Measurements from ENCODE around the gene CCND2.

CCND2 gene

DNA sequence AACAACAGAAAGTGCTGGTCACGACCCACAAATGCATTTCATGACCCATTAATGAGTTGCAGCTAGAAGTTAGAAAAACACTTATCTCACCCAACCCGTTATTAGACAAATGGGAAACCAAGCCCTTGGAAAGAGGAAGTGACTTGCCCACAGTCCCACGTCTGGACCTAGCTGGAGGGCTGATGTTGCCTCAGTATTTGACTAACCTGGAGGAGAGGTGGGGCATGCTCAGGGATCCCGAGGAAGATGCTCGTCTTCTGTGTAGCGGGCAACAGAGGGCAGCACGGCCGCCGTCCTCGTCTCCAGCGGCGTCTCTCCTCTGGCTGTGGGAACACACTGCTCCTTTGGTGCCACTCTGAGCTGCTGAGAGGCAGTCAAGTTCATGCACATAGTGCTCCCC lies 12.7 kb downstream of the CCND2 start:
- DNase-seq = no peak
- CTCF ChIA-PET = interaction anchor here (2.5 to 4.3 kb wide), 2 partner anchors 10 to 401 kb away, joined by 9 to 19 read pairs; no protein-coding TSS in a partner anchor
- Mint-ChIP-seq H3K36me3 (peaks cover 89% of the 10 kb centered on the region), H3K4me1 (peaks cover 82% of the 10 kb centered on the region), H3K4me3 (no peak overlapping the region), H3K9me3 (no peaks in the 10 kb centered on the region), H3K27ac (no peak overlapping the region), H3K27me3 (no peaks in the 10 kb centered on the region)

DNA sequence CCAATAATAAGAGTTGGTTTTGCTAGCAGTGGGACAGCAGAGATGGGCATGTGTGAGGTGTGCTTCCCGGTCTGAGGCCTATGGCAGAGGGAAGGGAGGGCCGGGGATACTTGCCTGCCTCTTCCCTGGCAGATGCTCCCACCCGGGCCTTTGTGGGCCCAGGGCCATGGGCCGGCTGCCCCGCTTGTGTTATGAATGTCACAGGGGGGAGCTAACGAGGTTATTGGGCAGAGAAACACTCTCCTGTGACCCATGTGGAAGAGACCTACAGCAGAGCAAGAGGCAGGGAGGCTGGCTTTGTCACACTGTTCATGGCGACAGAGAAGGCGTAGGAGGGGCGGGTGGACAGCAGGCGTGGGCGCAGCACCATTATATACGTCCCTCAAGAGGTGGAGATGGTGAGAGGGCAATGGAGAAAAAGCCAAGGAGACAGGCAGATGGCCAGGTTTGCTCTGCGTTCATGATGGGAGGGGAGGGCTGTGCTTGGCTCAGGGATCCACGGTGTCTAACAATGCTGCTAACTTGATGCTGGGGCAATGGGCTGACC lies 13.3 kb downstream of the CCND2 start:
- Mint-ChIP-seq H3K9me3 (no peaks in the 10 kb centered on the region), H3K27me3 (no peaks in the 10 kb centered on the region), H3K4me3 (no peak overlapping the region), H3K4me1 (peaks cover 83% of the 10 kb centered on the region), H3K27ac (peak overlapping the region; percentile 70), H3K36me3 (peaks cover 90% of the 10 kb centered on the region)
- DNase-seq = no peak
- CTCF ChIA-PET = interaction anchor here (2.5 to 4.3 kb wide), 2 partner anchors 11 to 402 kb away, joined by 9 to 19 read pairs; no protein-coding TSS in a partner anchor

- no peak for DNase-seq
- Mint-ChIP-seq H3K9me3 (no peaks in the 10 kb centered on the region), H3K36me3 (peaks cover 88% of the 10 kb centered on the region), H3K27me3 (no peaks in the 10 kb centered on the region), H3K27ac (peak overlapping the region; percentile 66), H3K4me3 (no peak overlapping the region), H3K4me1 (peaks cover 82% of the 10 kb centered on the region)
- CTCF ChIA-PET = interaction anchor here (2.5 to 4.3 kb wide), 2 partner anchors 11 to 403 kb away, joined by 9 to 19 read pairs; no protein-coding TSS in a partner anchor
Observed at GRCh38 chr12:4287325-4288211, 14.0 kb downstream of the CCND2 start.

- no peaks in the 10 kb centered on the region for H3K27me3 Mint-ChIP-seq
- no peak overlapping the region for H3K4me3 Mint-ChIP-seq
- peaks cover 89% of the 10 kb centered on the region for H3K36me3 Mint-ChIP-seq
- CTCF ChIA-PET = interaction anchor here (4.3 kb wide), 1 partner anchor 12 kb away, joined by 19 read pairs; no protein-coding TSS in a partner anchor
- H3K27ac Mint-ChIP-seq = peak overlapping the region; percentile 66
- no peaks in the 10 kb centered on the region for H3K9me3 Mint-ChIP-seq
- no peak for DNase-seq
- peaks cover 85% of the 10 kb centered on the region for H3K4me1 Mint-ChIP-seq
Observed at GRCh38 chr12:4288296-4289131, 15.0 kb downstream of the CCND2 start.

GRCh38 chr12:4289231-4289878 lies 15.8 kb downstream of the CCND2 start:
- Mint-ChIP-seq H3K27me3 (no peaks in the 10 kb centered on the region), H3K27ac (peak overlapping the region; percentile 43), H3K9me3 (no peaks in the 10 kb centered on the region), H3K36me3 (peaks cover 90% of the 10 kb centered on the region), H3K4me3 (no peak overlapping the region), H3K4me1 (peaks cover 85% of the 10 kb centered on the region)
- CTCF ChIA-PET = interaction anchor here (0.6 to 4.3 kb wide), 2 partner anchors 13 to 136 kb away, joined by 3 to 19 read pairs; no protein-coding TSS in a partner anchor
- no peak for DNase-seq

GRCh38 chr12:4289998-4290790 lies 16.6 kb downstream of the CCND2 start:
- Mint-ChIP-seq H3K4me1 (peaks cover 89% of the 10 kb centered on the region), H3K27me3 (no peaks in the 10 kb centered on the region), H3K36me3 (peaks cover 92% of the 10 kb centered on the region), H3K4me3 (no peak overlapping the region), H3K27ac (peak overlapping the region; percentile 4), H3K9me3 (no peaks in the 10 kb centered on the region)
- no peak for DNase-seq
- CTCF ChIA-PET = interaction anchor here (0.6 to 3.9 kb wide), 2 partner anchors 12 to 137 kb away, joined by 3 to 22 read pairs; no protein-coding TSS in a partner anchor

DNA sequence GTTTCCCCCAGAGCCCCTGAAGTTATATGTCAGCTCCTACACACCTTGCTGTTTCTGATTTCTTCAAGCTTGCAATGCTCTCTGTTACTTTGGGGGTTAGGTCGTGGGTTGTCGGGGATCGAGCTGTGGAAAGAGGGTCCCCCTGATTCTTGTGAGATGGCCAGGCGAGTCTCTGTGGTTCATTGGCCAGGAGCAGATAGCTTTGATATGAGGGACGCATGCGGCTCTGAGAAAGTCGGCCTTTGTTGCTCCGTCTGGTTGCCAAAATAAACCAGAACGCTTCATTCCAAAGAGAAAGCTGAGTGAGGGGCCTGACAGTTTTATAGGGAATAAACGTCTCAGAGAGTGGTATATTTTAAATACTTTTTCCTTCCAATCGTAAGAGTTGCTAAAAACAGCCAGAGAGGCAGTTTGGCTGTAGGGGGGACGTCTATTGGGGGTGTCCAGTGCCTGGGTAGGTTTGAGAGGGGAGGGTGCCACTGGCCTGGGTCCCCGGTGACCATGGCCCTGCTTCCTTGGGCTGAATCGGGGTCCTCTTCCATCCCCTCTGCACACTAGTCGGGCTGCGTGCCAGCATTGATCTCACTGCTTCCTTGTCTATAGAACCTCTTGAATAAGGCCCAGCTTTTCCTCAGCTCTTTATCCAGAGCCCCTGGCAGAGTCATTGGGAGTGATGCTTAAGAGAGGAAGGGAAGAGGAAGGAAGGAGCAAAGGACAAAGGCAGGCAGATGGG lies 18.9 kb downstream of the CCND2 start:
- no peaks in the 10 kb centered on the region for H3K9me3 Mint-ChIP-seq
- H3K36me3 Mint-ChIP-seq = peaks cover 84% of the 10 kb centered on the region
- peak overlapping the region; percentile 45 for H3K27ac Mint-ChIP-seq
- DNase-seq = no peak
- peaks cover 78% of the 10 kb centered on the region for H3K4me1 Mint-ChIP-seq
- no peaks in the 10 kb centered on the region for H3K27me3 Mint-ChIP-seq
- CTCF ChIA-PET = interaction anchor here (0.9 to 3.9 kb wide), 3 partner anchors 9 to 407 kb away, joined by 4 to 22 read pairs (median 5); no protein-coding TSS in a partner anchor
- no peak overlapping the region for H3K4me3 Mint-ChIP-seq

- H3K36me3 Mint-ChIP-seq = peaks cover 83% of the 10 kb centered on the region
Observed at GRCh38 chr12:4293299-4293965, 19.9 kb downstream of the CCND2 start.

GRCh38 chr12:4293966-4294505 lies 20.5 kb downstream of the CCND2 start:
- H3K4me3 Mint-ChIP-seq = peak overlapping the region; percentile 35
- H3K27me3 Mint-ChIP-seq = no peaks in the 10 kb centered on the region
- CTCF ChIA-PET = interaction anchor here (0.9 to 3.9 kb wide), 2 partner anchors 16 to 187 kb away, joined by 3 to 22 read pairs; no protein-coding TSS in a partner anchor
- H3K9me3 Mint-ChIP-seq = no peaks in the 10 kb centered on the region
- peaks cover 78% of the 10 kb centered on the region for H3K36me3 Mint-ChIP-seq
- peak overlapping the region; percentile 82 for H3K27ac Mint-ChIP-seq
- DNase-seq = no peak
- H3K4me1 Mint-ChIP-seq = peaks cover 63% of the 10 kb centered on the region

More at GRCh38 chr12:4293299-4293965, 19.9 kb downstream of the CCND2 start:
- Mint-ChIP-seq H3K4me1 (peaks cover 69% of the 10 kb centered on the region), H3K4me3 (peak overlapping the region; percentile 35), H3K9me3 (no peaks in the 10 kb centered on the region), H3K27me3 (no peaks in the 10 kb centered on the region), H3K27ac (peak overlapping the region; percentile 82)
- CTCF ChIA-PET = interaction anchor here (0.9 to 3.9 kb wide), 2 partner anchors 16 to 408 kb away, joined by 5 to 22 read pairs; no protein-coding TSS in a partner anchor
- DNase-seq = peak; percentile 39

DNA sequence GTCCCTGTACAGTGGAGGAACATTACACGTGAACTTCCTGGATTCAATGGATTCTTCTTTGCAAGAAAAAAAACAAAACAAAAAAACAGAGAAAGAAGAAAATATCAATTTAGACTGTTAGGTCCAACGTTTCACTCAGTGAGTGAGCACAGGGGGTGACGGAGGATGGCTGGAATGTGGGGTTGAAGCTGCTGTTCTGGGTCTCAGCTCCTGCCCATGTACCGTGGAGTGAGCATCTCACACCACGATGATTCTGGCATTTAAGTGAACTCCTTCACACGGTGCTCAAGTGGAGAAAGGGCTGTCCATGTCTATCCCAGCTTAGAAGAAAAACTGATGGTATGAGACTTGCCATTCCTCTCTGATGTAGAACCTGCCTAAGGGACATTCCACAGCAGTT lies 23.2 kb downstream of the CCND2 start:
- Mint-ChIP-seq H3K36me3 (peaks cover 77% of the 10 kb centered on the region), H3K27ac (no peak overlapping the region), H3K27me3 (no peaks in the 10 kb centered on the region), H3K4me3 (no peak overlapping the region), H3K9me3 (no peaks in the 10 kb centered on the region), H3K4me1 (peaks cover 42% of the 10 kb centered on the region)
- no peak for DNase-seq
- CTCF ChIA-PET = no interaction called here

DNA sequence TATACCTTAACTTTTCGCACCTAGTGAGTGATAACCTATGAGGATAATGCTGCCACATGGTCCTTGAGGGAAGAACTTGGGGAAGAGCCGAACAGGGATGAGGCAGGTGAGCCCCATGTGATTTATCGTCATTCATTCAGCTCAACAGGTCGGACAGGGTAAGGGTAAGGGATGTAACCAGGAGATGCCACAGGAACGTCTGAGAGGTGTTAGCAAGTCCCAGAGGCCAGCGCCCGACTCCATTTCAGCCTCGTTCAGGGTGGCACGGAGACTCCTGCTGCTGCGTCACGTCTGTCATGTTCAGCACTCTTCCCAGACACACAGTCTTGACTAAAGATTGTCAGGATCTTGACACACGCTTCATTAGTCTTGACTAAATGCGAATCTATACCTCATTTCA lies 24.1 kb downstream of the CCND2 start:
- Mint-ChIP-seq H3K9me3 (no peaks in the 10 kb centered on the region), H3K27ac (peak overlapping the region; percentile 63), H3K4me1 (peaks cover 35% of the 10 kb centered on the region), H3K36me3 (peaks cover 78% of the 10 kb centered on the region), H3K4me3 (no peak overlapping the region), H3K27me3 (no peaks in the 10 kb centered on the region)
- no peak for DNase-seq
- CTCF ChIA-PET = no interaction called here

DNA sequence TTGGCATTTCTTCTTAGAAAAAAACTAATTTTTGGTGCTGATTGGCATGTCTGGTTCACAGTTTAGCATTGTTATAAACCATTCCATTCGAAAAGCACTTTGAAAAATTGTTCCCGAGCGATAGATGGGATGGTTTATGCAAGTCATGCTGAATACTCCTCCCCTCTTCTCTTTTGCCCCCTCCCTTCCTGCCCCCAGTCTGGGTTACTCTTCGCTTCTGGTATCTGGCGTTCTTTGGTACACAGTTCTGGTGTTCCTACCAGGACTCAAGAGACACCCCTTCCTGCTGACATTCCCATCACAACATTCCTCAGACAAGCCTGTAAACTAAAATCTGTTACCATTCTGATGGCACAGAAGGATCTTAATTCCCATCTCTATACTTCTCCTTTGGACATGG lies 27.3 kb downstream of the CCND2 start:
- H3K27me3 Mint-ChIP-seq = no peaks in the 10 kb centered on the region
- H3K4me3 Mint-ChIP-seq = no peak overlapping the region
- peaks cover 79% of the 10 kb centered on the region for H3K36me3 Mint-ChIP-seq
- peak overlapping the region; percentile 11 for H3K27ac Mint-ChIP-seq
- CTCF ChIA-PET = no interaction called here
- DNase-seq = no peak
- no peaks in the 10 kb centered on the region for H3K9me3 Mint-ChIP-seq
- H3K4me1 Mint-ChIP-seq = peaks cover 6% of the 10 kb centered on the region
